Spinal cord (tissue), 10 donors: ENCODE results near the gene PSG3. TPM values are rescaled to one million over a fixed set of nuclear protein-coding genes. Genes with fewer than 3 reads are reported as not detected.
"Not testable (repeated sequence)": the region's sequence is repeated elsewhere in the genome, so short reads cannot be mapped to it uniquely, and the experiment has no call there.

ENCODE experiments used
- DNase-seq, 6 donors: peaks; one replicate each; pipeline versions ENCODE4 v3.0.0 to v3.0.0-alpha.2; 2013 to 2015; ENCODE audit warnings: low spot score in 6 of 6, low read depth in 4 of 6
- H3K27ac ChIP-seq: one replicate; pipeline ENCODE4 v1.5.1; 2013; ENCODE audit warnings: low read depth, low read length, control low read depth
- H3K27me3 ChIP-seq: one replicate; pipeline ENCODE4 v1.6.1; 2013; ENCODE audit warnings: low read length; ENCODE audit not compliant: control insufficient read depth, insufficient read depth
- H3K36me3 ChIP-seq: one replicate; pipeline ENCODE4 v1.6.1; 2013; ENCODE audit warnings: low read length; ENCODE audit not compliant: control insufficient read depth, insufficient read depth
- H3K4me1 ChIP-seq: one replicate; pipeline ENCODE4 v1.6.1; 2013; ENCODE audit warnings: low read length; ENCODE audit not compliant: control insufficient read depth, insufficient read depth
- H3K4me3 ChIP-seq: one replicate; pipeline ENCODE4 v1.5.1; 2013; ENCODE audit warnings: low read depth, low read length, control low read depth
- H3K9me3 ChIP-seq: one replicate; pipeline ENCODE4 v1.6.1; 2013; ENCODE audit warnings: low read length; ENCODE audit not compliant: control insufficient read depth, insufficient read depth
- WGBS: methylation state at CpG from one replicate; pipeline ENCODE4 v1.1.5; 2013; ENCODE audit warnings: missing lambda C conversion rate; ENCODE audit not compliant: insufficient coverage; 5-methylcytosine and 5-hydroxymethylcytosine counted together
- long read RNA-seq, 4 donors: transcript quantifications; one replicate each; lab custom pipeline, GENCODE V29; 2026
- polyA plus RNA-seq, 2 donors: library from polyadenylated mRNA; unstranded; fragments of 120-200 nt; gene quantifications; one replicate each; pipeline ENCODE4 v1.2.1, GENCODE V29; 2013; ENCODE audit not compliant: insufficient read length in 2 of 2
- total RNA-seq, 2 donors: library from RNA; depleted of rRNA in 1 of 2; stranded (reverse); fragments of 120-200 nt in 1 of 2; fragments of >200 nt in 1 of 2; gene quantifications; one replicate each; pipeline versions ENCODE4 v1.2.3 to v1.2.4, GENCODE V29; 2013 to 2014
- donor health status: healthy.

The PSG3 gene
- under 1 TPM in 1 of 2 donors, not detected in 1; 0.83 TPM for total RNA-seq
- under 1 TPM; 0.17 to 0.55 TPM for polyA plus RNA-seq
- long read RNA-seq, donor 1: 0 reads
- long read RNA-seq, donor 2: 0 reads
- long read RNA-seq, donor 3: 0 reads
- long read RNA-seq, donor 4: 0 reads

DNA sequence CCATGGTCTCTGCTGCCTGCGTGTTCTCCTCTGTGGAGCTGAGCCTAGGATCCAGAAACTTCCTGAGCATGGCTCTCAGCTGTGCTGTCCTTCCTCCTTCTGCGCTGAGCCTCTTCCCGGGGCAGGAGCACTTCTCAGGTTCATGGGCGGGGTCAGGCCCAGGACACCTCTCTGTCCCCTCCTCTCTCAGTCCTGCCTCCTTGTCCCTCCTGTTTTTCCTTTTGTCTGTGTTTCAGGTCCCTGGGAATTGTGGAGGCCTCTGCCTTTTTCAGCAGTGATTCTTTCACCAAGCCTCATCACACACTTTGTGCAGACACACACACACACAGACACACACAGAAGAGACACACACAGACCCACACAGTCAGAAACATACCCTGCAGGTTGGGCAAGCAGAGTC is at the start of gene PSG3:
TSS of gene PSG3 (minus strand) at position 101 of the 400 bp plus-strand sequence. CDS start at position 4, 97 bp downstream.
- H3K36me3 ChIP-seq, DNase-seq, H3K27ac ChIP-seq, H3K4me1 ChIP-seq, H3K4me3 ChIP-seq, H3K27me3 ChIP-seq, H3K9me3 ChIP-seq: not testable (repeated sequence)
- 80% methylated on average over 4 of the region's 4 CpGs for WGBS

DNA sequence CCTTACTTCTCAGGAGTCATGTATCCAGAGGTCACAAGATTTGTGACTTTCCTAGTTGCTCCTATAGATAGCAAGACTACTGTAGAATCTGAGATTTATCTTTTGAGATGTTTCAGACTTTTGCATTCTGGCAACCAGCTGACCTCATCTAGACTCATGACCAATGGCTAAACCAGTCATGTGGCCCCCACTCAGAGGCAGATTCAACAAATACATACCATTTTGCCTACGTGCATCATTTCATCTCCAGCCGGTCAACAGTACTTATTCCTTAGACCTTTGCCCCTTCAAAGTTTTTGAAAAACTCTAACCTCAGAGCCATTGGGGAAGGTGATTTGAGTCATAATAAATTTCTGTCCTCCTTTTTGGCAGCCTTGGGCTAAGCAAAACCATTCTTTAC is 48.5 kb upstream of the PSG3 start:
- H3K27ac ChIP-seq, H3K27me3 ChIP-seq, H3K36me3 ChIP-seq, H3K4me3 ChIP-seq, H3K4me1 ChIP-seq, DNase-seq, H3K9me3 ChIP-seq: not testable (repeated sequence)
- WGBS: no CpG with 5 or more reads among the region's 2 CpGs

DNA sequence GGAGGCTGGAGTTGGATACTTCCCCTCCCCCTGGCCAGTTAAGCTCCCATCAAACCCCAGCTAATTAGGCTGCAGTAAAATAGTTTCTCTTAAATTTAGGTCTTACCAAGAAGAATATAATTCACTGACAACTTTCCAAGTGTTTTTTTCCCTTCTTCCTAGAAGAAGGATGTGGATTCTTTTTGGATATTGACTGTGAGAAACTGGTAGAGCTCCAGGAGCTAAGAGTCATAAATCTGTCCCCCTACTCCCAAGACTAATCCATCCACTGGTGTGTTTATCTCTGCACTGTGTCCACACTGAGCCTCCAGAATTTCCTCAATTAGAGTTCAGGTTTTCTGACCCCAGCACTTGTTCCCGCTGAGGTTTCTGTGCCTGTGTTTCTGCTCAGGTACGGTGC is 47.5 kb upstream of the PSG3 start:
- H3K27ac ChIP-seq, H3K4me3 ChIP-seq, H3K4me1 ChIP-seq, H3K36me3 ChIP-seq, H3K9me3 ChIP-seq, DNase-seq, H3K27me3 ChIP-seq: not testable (repeated sequence)
- 34% methylated on average over 2 of the region's 2 CpGs for WGBS

DNA sequence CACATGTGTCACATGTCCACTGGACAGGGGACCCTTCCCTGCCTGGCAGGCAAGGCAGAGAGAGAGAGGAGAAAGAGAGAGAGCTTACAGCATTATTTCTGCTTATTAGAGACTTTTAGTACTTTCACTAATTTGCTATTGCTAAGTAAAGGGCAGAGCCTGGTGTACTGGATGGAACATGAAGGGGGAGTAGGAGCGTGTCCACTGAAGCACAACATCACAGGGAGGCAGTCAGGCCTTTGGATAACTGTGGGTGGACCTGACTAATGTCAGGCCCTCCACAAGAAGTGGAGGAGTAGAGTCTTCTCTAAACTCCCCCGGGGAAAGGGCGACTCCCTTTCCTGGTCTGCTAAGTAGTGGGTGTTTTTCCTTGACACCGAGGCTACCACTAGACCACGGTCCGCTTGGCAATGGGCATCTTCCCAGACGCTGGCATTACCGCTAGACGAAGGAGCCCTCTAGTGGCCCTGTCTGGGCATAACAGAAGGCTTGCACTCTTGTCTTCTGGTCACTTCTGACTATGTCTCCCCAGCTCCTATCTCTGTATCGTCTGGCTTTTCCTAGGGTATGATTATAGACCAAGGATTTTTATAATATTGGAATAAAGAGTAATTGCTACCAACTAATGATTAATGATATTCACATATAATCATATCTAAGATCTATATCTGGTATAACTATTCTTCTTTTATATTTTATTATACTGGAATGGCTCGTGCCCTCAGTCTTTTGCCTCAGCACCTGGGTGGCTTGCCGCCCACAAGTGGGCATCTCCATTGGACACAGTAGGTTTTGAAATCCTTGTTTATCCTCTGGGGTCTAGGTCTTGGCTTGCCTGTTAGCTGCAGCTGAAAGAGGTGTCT is 36.7 kb upstream of the PSG3 start:
- H3K4me1 ChIP-seq: not testable (repeated sequence)

DNA sequence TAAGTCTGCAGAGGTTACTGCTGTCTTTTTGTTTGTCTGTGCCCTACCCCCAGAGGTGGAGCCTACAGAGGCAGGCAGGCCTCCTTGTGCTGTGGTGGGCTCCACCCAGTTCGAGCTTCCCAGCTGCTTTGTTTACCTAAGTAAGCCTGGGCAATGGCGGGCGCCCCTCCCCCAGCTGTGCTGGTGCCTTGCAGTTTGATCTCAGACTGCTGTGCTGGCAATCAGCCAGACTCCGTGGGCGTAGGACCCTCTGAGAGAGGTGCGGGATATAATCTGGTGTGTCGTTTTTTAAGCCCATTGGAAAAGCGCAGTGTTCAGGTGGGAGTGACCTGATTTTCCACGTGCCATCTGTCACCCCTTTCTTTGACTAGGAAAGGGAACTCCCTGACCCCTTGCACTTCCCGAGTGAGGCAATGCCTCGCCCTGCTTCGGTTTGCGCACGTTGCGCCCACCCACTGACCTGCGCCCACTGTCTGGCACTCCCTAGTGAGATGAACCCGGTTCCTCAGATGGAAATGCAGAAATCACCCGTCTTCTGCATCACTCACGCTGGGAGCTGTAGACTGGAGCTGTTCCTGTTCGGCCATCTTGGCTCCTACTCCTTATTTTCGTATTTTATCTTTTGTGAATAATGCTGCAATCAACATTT is 34.4 kb upstream of the PSG3 start:
- not testable (repeated sequence) for H3K27me3 ChIP-seq, H3K27ac ChIP-seq
- WGBS: 64% methylated on average over 19 of the region's 21 CpGs

More for the DNA sequence above, 36.7 kb upstream of the PSG3 start:
- not testable (repeated sequence) for H3K9me3 ChIP-seq, H3K4me3 ChIP-seq, H3K36me3 ChIP-seq, H3K27ac ChIP-seq, H3K27me3 ChIP-seq
- 18% methylated on average over 7 of the region's 12 CpGs for WGBS
- peak in 3 of 6 donors; percentile 1 to 43 (median 17) for DNase-seq

DNA sequence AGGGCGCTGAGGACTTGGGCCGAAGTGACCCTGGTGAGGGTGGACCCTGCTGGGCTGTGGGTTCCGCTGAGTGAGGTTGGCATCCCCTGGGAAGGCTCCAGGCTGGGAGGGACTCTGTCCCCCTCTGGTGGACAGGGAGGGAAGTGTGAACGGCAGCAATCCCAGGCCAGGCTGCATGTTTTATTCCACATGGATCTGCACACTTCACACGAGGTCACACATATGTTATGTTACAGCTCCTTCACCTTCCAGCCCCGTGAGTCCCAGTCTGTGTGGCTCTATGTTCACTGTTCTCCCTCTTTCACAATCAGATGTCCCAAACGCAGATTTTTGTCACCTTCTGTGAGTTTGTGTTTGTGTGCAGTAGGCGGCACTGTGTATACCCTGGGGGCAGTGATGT is 27.0 kb upstream of the PSG3 start:
- WGBS: 66% methylated on average over 3 of the region's 8 CpGs

More for the DNA sequence above, 34.4 kb upstream of the PSG3 start:
- not testable (repeated sequence) for H3K4me3 ChIP-seq, H3K36me3 ChIP-seq, H3K4me1 ChIP-seq, DNase-seq, H3K9me3 ChIP-seq

DNA sequence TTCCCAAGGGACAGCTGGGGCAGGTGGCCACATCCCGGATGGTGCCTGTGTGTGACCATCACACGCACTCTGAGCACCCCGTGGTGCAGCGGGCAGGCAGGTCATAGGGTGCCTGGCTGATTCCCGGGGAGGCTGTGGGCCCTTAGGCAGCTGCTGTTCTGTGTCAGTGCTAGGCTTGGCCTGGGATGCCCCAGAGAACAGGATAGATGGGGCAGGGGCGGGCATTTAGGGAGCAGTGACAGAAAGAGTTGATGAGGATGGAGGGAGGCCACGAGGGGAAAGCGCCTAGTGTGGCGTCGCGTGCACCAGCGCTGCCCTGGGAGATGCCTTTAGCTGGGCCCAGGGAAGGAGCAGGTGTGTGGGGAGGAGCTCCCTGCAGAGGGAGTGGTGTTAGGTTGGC is 26.6 kb upstream of the PSG3 start:
- not testable (repeated sequence) for H3K4me3 ChIP-seq, H3K4me1 ChIP-seq, H3K36me3 ChIP-seq, H3K27ac ChIP-seq, H3K9me3 ChIP-seq, H3K27me3 ChIP-seq, DNase-seq
- WGBS: 90% methylated on average over 12 of the region's 12 CpGs

More for the DNA sequence above, 27.0 kb upstream of the PSG3 start:
- H3K27me3 ChIP-seq, H3K9me3 ChIP-seq, H3K27ac ChIP-seq, H3K4me1 ChIP-seq, H3K36me3 ChIP-seq, DNase-seq, H3K4me3 ChIP-seq: not testable (repeated sequence)

DNA sequence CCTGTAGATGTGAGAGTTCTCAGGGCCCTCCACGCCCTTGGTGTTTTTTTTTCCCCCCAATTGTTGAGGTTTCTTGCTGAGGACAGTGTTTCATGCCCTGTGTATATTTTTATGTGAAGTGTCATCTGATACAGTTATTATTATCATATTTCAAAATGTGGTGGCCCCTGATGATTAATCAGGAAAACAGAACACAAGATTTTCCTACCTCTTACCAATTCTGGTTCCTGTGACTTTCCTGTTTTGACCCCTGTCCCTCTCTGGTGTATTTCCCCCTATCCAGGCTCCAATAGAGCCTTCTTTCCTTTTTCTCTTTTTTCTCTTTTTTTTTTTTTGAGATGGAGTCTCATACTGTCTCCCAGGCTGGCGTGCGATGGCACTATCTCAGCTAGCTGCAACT is 24.6 kb upstream of the PSG3 start:
- Histone ChIP-seq H3K27ac (no peak overlapping the region), H3K4me3 (no peak overlapping the region), H3K4me1 (no peaks in the 10 kb centered on the region), H3K9me3 (no peaks in the 10 kb centered on the region), H3K27me3 (no peaks in the 10 kb centered on the region), H3K36me3 (no peaks in the 10 kb centered on the region)
- 100% methylated on average over 2 of the region's 3 CpGs for WGBS
- no peak for DNase-seq

DNA sequence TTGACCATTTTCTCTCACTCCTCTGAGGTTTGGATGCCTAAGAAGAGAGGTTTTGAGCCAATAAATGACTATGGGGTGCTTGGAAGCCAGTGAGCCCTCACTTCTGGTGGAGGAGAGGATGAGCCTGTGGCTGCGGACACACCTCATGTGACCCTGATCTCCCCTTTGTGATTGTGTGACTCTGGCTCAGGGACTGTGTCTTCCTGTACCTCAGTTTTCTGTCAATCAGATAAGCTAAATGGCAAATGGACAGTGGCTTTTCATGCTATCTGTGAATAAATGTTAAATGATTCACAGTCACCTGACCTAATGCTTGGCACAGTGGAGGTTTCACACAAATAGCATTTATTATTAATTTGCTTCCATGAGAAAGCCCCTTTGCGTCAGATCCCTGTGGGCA is 22.5 kb upstream of the PSG3 start:
- Histone ChIP-seq H3K4me1 (no peaks in the 10 kb centered on the region), H3K27ac (no peak overlapping the region), H3K9me3 (no peaks in the 10 kb centered on the region), H3K27me3 (no peaks in the 10 kb centered on the region), H3K36me3 (no peaks in the 10 kb centered on the region), H3K4me3 (no peak overlapping the region)
- no CpG with 5 or more reads among the region's 2 CpGs for WGBS
- DNase-seq: no peak

DNA sequence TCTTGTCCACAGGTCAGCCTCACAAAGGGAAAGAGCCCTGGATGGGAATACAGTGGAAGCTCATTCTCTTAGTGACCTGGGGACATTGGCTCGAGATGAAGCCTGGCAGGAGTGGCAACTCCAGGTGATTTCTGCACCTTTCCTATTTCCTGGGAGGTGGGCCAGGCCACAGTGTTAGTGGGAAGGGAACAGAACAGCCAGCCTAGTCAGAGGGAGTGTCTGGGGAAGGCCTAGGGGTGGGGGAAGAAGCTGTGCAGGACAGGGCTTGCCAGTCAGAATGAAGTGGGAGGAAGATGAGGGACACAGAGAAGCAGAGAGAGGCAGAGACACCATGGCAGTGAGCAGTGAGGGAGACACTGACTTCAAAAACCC is 21.6 kb upstream of the PSG3 start:
- not testable (repeated sequence) for H3K27ac ChIP-seq, H3K36me3 ChIP-seq, H3K4me3 ChIP-seq, DNase-seq, H3K4me1 ChIP-seq, H3K9me3 ChIP-seq, H3K27me3 ChIP-seq
- no CpG with 5 or more reads among the region's 1 CpG for WGBS
